AG09309 (cell line): ENCODE results near the gene PPARGC1A.

Experiments
- DNase-seq: peaks from one replicate; pipeline ENCODE4 v3.0.0-alpha.2; 2010; ENCODE audit warnings: low read depth
- H3K4me3 ChIP-seq: 2 replicates; pipeline ENCODE4 v1.5.1; 2011; ENCODE audit warnings: mild to moderate bottlenecking, low read depth, low read length, moderate library complexity; ENCODE audit not compliant: control insufficient read depth
- CTCF ChIP-seq: IDR thresholded peaks from 2 replicates; pipeline ENCODE4 v1.5.1; 2011; ENCODE audit warnings: mild to moderate bottlenecking, low read depth, low read length, inconsistent platforms; ENCODE audit not compliant: insufficient read depth, control insufficient read depth; ENCODE audit errors: missing control alignments

The PPARGC1A gene

DNA sequence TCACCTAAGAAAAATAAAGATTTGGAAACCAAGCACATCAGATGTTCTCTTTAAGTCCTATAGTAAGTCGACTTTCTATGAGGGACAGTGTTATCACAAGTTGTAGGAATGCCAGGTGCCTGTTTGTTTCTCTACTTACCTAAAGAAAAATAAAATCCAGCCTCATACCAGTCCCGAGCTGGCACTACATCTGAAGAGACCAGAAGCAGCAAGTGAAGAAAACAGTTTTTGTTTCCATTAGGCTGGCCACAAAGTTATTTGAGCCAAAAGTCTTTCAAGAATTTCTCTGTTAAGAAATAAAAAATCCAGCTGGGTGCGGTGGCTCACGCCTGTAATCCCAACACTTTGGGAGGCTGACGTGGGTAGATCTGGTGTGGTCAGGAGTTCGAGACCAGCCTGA lies 10.8 kb upstream of the PPARGC1A start:
- TF ChIP-seq CTCF, result no peak
- H3K4me3 ChIP-seq, result no peak overlapping the region
- DNase-seq, result no peak

- H3K4me3 ChIP-seq, result no peak overlapping the region
- DNase-seq, result no peak
- TF ChIP-seq CTCF, result no peak
These were observed 9.7 kb upstream of the PPARGC1A start for GRCh38 chr4:23899565-23899964.

DNA sequence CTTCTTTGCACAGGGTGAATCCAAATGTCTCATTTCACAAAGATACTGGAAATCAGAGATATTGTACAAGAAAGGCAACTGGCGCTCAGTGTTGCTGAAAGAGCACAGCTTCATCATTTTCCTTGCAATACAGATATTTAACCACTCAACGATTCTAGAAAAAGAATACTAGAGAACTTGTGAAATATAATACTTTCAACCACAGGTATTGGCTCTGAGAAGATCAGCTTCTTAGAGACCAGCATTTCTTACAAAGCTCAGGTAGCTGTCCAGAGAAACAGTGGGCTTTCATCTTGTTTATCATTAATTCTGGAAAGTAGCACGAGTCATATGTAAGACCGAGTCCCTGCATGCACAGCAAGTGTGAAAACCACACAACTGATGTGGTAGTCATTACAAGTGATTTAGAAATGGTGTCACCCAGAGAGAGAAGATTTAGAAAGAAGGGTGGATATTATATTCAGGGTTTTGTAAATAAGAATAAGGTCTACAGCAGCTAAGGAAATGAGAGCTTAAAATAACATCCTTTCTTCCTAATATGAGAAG lies 7.8 kb upstream of the PPARGC1A start:
- no peak for DNase-seq
- TF ChIP-seq CTCF, result no peak
- H3K4me3 ChIP-seq, result no peak overlapping the region

- TF ChIP-seq CTCF, result no peak
- H3K4me3 ChIP-seq, result no peak overlapping the region
- DNase-seq, result no peak
These were observed 4.2 kb upstream of the PPARGC1A start for GRCh38 chr4:23894021-23894420.

DNA sequence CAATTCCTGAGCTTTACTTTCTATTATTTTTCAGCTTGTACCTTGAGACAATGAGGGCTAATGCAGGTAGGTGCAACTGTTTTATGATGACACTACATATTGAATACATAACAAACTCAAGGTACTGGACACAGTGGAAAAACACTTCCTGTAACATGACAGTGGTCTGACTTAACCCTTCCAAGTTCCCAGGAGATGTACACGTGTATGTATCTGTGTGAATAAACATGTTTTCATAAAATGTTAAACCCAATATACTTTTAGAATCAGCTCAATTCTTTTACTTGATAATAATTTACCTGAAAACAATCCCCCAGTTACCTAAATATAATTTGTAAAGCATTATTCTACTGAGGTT lies 1.2 kb upstream of the PPARGC1A start:
- H3K4me3 ChIP-seq, result no peak overlapping the region
- no peak for TF ChIP-seq CTCF
- DNase-seq, result no peak

GRCh38 chr4:23890369-23891063 lies 669 bp upstream of the PPARGC1A start:
- no peak overlapping the region for H3K4me3 ChIP-seq

More at GRCh38 chr4:23890369-23891063, 669 bp upstream of the PPARGC1A start:
- no peak for TF ChIP-seq CTCF
- no peak for DNase-seq
